Lung (tissue), 12 donors: ENCODE measurements around the gene SYAP1. TPM values are rescaled to one million over a fixed set of nuclear protein-coding genes. Genes with fewer than 3 reads are reported as not detected.

Experiments used
- ATAC-seq: fragments of 200-7000 bp; cut with Tn5 transposase; one replicate; pipeline ENCODE4 v1.9.1; 2020; ENCODE audit warnings: moderate number of reproducible peaks; ENCODE audit not compliant: insufficient read depth, low FRiP score
- DNase-seq, 3 donors: peaks; one replicate each; pipeline ENCODE4 v3.0.0-alpha.2; 2013 to 2017
- H3K27ac ChIP-seq, 2 donors: one replicate each; pipeline ENCODE4 v1.5.1; 2013; ENCODE audit warnings: mild to moderate bottlenecking in 2 of 2, moderate library complexity in 2 of 2, control low read depth in 1 of 2, inconsistent platforms in 1 of 2, low read depth in 1 of 2, low read length in 1 of 2
- H3K27me3 ChIP-seq, 3 donors: one replicate each; pipeline ENCODE4 v1.5.1; 2013; ENCODE audit warnings: low read length in 2 of 3; ENCODE audit not compliant: control insufficient read depth in 3 of 3, insufficient read depth in 3 of 3
- H3K36me3 ChIP-seq, 4 donors: one replicate each; pipeline ENCODE4 v1.5.1; 2013; ENCODE audit warnings: low read length in 4 of 4, mild to moderate bottlenecking in 1 of 4, moderate library complexity in 1 of 4; ENCODE audit not compliant: control insufficient read depth in 4 of 4, insufficient read depth in 4 of 4
- H3K4me1 ChIP-seq, 5 donors: one replicate each; pipeline ENCODE4 v1.5.1; 2013; ENCODE audit warnings: low read length in 5 of 5, mild to moderate bottlenecking in 2 of 5, moderate library complexity in 1 of 5; ENCODE audit not compliant: control insufficient read depth in 5 of 5, insufficient read depth in 5 of 5
- H3K4me3 ChIP-seq: one replicate; pipeline ENCODE4 v1.5.1; 2013; ENCODE audit warnings: mild to moderate bottlenecking, control low read depth, moderate library complexity
- H3K9ac ChIP-seq, 2 donors: one replicate each; pipeline ENCODE4 v1.5.1; 2013; ENCODE audit warnings: low read length in 2 of 2, control low read depth in 1 of 2; ENCODE audit not compliant: insufficient read depth in 1 of 2
- H3K9me3 ChIP-seq, 4 donors: one replicate each; pipeline ENCODE4 v1.5.1; 2013; ENCODE audit warnings: low read length in 3 of 4, mild to moderate bottlenecking in 1 of 4, moderate library complexity in 1 of 4; ENCODE audit not compliant: control insufficient read depth in 4 of 4, insufficient read depth in 3 of 4
- WGBS, 2 donors: extraction: QIAGEN DNeasy Blood & Tissue Kit; methylation state at CpG; one replicate each; pipeline ENCODE4 v1.1.7; 2013; 5-methylcytosine and 5-hydroxymethylcytosine counted together
- polyA plus RNA-seq, 2 donors: library from polyadenylated mRNA; stranded (reverse); fragments of 200-250 nt; gene quantifications; one replicate each; pipeline ENCODE4 v1.2.1, GENCODE V29; 2013
- total RNA-seq, 2 donors: library from RNA; depleted of rRNA in 1 of 2; stranded (reverse); fragments of >200 nt in 1 of 2; gene quantifications; one replicate each; pipeline ENCODE4 v1.2.1, GENCODE V29; 2014 to 2021
- TF ChIP-seq, protein P1 (sequence below): IDR thresholded peaks from 2 replicates; pipeline ENCODE4 v1.5.1; 2012; ENCODE audit warnings: mild to moderate bottlenecking; ENCODE audit errors: control extremely low read depth, extremely low read depth
- donor health status: control.
- donor health status: control.
- donor health status: Bipolar disorder and iron deficiency.
- donor health status: healthy.
- donor health status: DM: yes; HTN: yes; CAD: no.

The SYAP1 gene
- total and polyA plus RNA-seq, 4 donors: 10.2 to 32.0 (median 23.2) TPM

DNA sequence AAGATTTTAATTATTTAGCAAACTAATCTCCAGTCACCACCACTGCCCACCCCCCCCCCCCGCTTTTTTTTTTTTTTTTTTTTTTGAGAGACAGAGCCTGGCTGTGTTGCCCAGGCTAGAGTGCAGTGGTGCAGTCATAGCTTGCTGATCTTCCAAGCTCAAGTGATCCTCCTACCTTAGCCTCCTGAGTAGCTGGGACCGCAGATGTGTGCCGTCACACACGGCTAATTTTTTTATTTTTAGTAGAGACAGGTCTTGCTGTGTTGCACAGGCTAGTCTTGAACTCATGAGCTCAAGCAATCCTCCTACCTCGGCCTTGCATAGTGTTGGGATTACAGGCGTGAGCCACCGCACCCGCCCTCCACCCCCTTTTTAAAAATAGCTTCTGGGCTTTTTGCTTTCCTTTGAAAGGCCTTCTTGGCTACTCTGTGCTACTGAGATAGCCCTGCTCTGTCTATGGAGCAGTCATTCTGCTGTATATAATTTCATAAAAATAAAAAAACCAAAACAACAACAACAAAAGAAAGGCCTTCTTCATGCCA is 85.6 kb downstream of the SYAP1 start:
- DNase-seq: no peak
- TF ChIP-seq, protein P1, sequence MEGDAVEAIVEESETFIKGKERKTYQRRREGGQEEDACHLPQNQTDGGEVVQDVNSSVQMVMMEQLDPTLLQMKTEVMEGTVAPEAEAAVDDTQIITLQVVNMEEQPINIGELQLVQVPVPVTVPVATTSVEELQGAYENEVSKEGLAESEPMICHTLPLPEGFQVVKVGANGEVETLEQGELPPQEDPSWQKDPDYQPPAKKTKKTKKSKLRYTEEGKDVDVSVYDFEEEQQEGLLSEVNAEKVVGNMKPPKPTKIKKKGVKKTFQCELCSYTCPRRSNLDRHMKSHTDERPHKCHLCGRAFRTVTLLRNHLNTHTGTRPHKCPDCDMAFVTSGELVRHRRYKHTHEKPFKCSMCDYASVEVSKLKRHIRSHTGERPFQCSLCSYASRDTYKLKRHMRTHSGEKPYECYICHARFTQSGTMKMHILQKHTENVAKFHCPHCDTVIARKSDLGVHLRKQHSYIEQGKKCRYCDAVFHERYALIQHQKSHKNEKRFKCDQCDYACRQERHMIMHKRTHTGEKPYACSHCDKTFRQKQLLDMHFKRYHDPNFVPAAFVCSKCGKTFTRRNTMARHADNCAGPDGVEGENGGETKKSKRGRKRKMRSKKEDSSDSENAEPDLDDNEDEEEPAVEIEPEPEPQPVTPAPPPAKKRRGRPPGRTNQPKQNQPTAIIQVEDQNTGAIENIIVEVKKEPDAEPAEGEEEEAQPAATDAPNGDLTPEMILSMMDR: no peak

DNA sequence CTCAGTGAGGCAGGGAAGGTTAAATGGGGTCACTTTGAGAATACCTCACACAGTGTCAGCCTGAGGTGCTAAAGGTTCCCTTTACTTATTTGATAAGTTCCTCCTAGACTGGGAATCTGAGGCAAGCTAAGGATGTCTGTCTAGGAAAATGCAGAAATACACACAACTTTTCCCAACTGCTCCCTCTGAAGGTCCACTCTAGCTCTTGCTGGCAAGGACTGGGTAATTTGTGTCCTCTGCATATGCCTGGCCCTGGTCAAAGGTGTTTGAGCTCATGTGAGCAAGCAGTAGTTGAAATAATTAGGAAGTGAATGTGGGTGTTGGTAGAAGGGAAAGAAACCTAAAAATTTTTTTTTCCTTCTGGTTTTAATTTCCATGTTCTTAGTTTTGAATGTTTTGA is 88.1 kb downstream of the SYAP1 start:
- H3K36me3 ChIP-seq: peaks cover 0 to 4% (median 0%) of the 10 kb centered on the region in 4 donors
- H3K27ac ChIP-seq: no peak overlapping the region
- ATAC-seq: no peak
- peak in 2 of 3 donors; percentile 26 to 63 for DNase-seq
- TF ChIP-seq, protein P1: no peak
- H3K4me1 ChIP-seq: peaks cover 0 to 11% (median 4%) of the 10 kb centered on the region in 5 donors
- no peak overlapping the region for H3K4me3 ChIP-seq
- peaks cover 0 to 7% (median 3%) of the 10 kb centered on the region in 3 donors for H3K27me3 ChIP-seq
- peak overlapping the region in 1 of 2 donors; percentile 70 for H3K9ac ChIP-seq
- H3K9me3 ChIP-seq: no peaks in the 10 kb centered on the region

More for the DNA sequence above, 85.6 kb downstream of the SYAP1 start:
- Histone ChIP-seq H3K36me3 (peaks cover 0 to 7% (median 0%) of the 10 kb centered on the region in 4 donors), H3K27me3 (peaks cover 0 to 3% (median 0%) of the 10 kb centered on the region in 3 donors), H3K4me3 (no peak overlapping the region), H3K9ac (no peak overlapping the region), H3K27ac (no peak overlapping the region), H3K4me1 (peaks cover 0 to 11% (median 3%) of the 10 kb centered on the region in 5 donors), H3K9me3 (no peaks in the 10 kb centered on the region)
- ATAC-seq: no peak
- 90 to 97% methylated on average over 8 of the region's 8 CpGs for WGBS, 2 donors

DNA sequence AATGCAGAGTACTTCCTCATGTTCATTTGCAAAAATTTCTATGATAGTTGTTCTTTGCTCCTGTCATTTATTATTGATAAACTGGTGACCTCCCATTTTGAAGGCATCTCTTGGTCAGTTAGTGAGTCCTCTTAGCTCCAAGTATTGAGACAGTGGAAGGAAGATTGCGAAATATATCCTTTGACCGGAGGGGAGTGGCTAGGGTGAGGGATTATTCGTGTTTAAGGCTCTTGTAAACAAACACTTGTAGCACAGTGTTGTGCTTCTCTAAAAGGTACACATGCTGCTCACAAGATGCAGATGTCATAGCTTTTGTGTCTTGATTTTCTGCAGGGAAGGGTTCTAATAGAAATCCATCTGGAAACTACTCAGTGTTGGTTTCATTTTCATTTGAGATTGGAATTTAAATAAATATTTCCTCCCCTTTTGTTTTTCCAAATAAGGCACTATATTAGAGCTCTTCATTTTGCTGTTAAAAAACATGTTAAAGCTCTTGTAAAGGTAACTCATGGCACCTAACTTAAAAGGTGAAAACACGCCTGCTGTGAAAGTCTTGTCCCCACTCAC is 88.6 kb downstream of the SYAP1 start:
- H3K4me1 ChIP-seq: peaks cover 0 to 11% (median 4%) of the 10 kb centered on the region in 5 donors
- peaks cover 0 to 7% (median 3%) of the 10 kb centered on the region in 3 donors for H3K27me3 ChIP-seq
- TF ChIP-seq, protein P1: no peak
- ATAC-seq: peak; percentile 75
- H3K4me3 ChIP-seq: no peak overlapping the region
- WGBS, 2 donors: 24 to 34% methylated on average over 4 of the region's 4 CpGs
- H3K9ac ChIP-seq: peak overlapping the region in 1 of 2 donors; percentile 70
- no peak overlapping the region for H3K27ac ChIP-seq
- DNase-seq: peak in 2 of 3 donors; percentile 67 to 82
- H3K9me3 ChIP-seq: no peaks in the 10 kb centered on the region
- peaks cover 0 to 2% (median 0%) of the 10 kb centered on the region in 4 donors for H3K36me3 ChIP-seq
